Measurements from ENCODE around the gene STIM1. TPM values are rescaled to one million over a fixed set of nuclear protein-coding genes. Genes with fewer than 3 reads are reported as not detected.

Gene STIM1
- total RNA-seq, 1 experiment from 2014 or later = 15.2 TPM

DNA sequence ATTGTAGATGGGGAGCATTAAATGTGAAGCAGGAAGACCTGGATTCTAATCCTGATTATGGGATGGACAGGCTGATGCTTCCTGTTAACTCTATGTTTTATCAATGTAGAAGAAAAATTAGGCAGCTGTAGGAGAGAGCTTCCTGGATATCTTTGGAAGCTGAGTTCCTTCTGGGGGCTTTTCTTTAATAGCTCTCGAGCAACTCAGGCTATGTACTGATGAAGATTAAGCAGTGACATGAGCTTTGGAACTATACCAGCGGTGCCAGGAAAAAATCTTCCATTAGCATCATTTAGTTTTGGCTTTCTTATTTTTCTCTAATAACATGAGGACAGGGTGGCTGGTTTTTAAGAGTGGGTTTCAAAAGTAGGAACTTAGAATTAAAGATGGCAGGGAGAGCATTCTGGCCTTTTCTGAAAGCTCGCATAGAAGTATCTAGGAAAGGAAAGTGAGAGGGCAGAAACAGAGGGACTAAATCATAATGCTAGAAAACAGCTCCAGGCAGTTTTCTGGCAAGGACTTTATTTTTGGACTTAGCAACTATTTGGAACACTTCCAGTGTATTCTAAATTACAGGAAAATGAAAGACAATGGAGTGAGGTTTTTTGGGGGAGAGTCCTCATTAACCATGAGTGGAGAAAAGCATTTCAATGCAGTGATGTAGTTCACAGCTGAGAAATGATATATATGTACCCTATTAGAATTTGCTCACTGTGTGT, 169.9 kb downstream of the STIM1 start:
- Mint-ChIP-seq H3K4me3 (no peak overlapping the region), H3K36me3 (ENCODE audit: insufficient read depth in 1 of 3, low read depth in 3 of 3) (peaks cover 2 to 9% (median 6%) of the 10 kb centered on the region in 3 experiments; a peak in 4 of 7 replicates)
- no peak overlapping the region for H4K5ac ChIP-seq (ENCODE audit: insufficient read length, low read depth, low read length)

More for the DNA sequence above, 169.9 kb downstream of the STIM1 start:
- H3K23ac ChIP-seq (ENCODE audit: insufficient read length, low read depth, low read length) = no peak overlapping the region
- no peaks in the 10 kb centered on the region for H3K23me2 ChIP-seq (ENCODE audit: insufficient read length, low read depth, low read length, poor library complexity, severe bottlenecking)
- Mint-ChIP-seq H3K27me3 (ENCODE audit: low read depth) (no peaks in the 10 kb centered on the region), H3K4me1 (no peaks in the 10 kb centered on the region), H3K9me3 (peaks cover 0 to 9% of the 10 kb centered on the region in 2 experiments; a peak in 3 of 5 replicates), H3K27ac (no peak overlapping the region)
- H3K27ac ChIP-seq (ENCODE audit: insufficient read length, low read depth, low read length) = no peak overlapping the region
- no peak overlapping the region for H3K14ac ChIP-seq (ENCODE audit: insufficient read depth, low read length)
- H2BK12ac ChIP-seq (ENCODE audit: insufficient read length, low read depth, low read length) = no peak overlapping the region
- H3K4ac ChIP-seq (ENCODE audit: low read depth, low read length) = no peak overlapping the region
- DNase-seq = no peak
- H3T11ph ChIP-seq (ENCODE audit: low read length) = no peak overlapping the region
- H2BK120ac ChIP-seq (ENCODE audit: low read depth, low read length, poor library complexity, severe bottlenecking) = no peak overlapping the region
- H2AFZ ChIP-seq (ENCODE audit: low read length) = no peak overlapping the region
- H4K91ac ChIP-seq (ENCODE audit: insufficient read length, low read depth, low read length) = no peak overlapping the region
- H2AK5ac ChIP-seq (ENCODE audit: insufficient read length, low read length) = no peak overlapping the region
- no peaks in the 10 kb centered on the region for H3K79me2 ChIP-seq (ENCODE audit: insufficient read depth, low read length)
- TF ChIP-seq, protein P1, sequence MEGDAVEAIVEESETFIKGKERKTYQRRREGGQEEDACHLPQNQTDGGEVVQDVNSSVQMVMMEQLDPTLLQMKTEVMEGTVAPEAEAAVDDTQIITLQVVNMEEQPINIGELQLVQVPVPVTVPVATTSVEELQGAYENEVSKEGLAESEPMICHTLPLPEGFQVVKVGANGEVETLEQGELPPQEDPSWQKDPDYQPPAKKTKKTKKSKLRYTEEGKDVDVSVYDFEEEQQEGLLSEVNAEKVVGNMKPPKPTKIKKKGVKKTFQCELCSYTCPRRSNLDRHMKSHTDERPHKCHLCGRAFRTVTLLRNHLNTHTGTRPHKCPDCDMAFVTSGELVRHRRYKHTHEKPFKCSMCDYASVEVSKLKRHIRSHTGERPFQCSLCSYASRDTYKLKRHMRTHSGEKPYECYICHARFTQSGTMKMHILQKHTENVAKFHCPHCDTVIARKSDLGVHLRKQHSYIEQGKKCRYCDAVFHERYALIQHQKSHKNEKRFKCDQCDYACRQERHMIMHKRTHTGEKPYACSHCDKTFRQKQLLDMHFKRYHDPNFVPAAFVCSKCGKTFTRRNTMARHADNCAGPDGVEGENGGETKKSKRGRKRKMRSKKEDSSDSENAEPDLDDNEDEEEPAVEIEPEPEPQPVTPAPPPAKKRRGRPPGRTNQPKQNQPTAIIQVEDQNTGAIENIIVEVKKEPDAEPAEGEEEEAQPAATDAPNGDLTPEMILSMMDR (conservative IDR thresholded peaks at IDR 0.05) = no peak
- no CpG with 5 or more reads among the region's 3 CpGs for WGBS (ENCODE audit: extremely low coverage, insufficient read length, low lambda C conversion rate)
- no peak overlapping the region for H3K18ac ChIP-seq (ENCODE audit: insufficient read length, low read depth, low read length)
- H4K8ac ChIP-seq (replicated peaks; ENCODE audit: insufficient read length, low read depth, low read length) = no peak overlapping the region
- H3K9ac ChIP-seq (ENCODE audit: extremely low read depth, insufficient read length, low read length) = no peak overlapping the region
- no peaks in the 10 kb centered on the region for H3K4me1 ChIP-seq (ENCODE audit: insufficient read depth, low read length)
- H3K4me2 ChIP-seq (ENCODE audit: insufficient read depth, insufficient read length, low read length) = no peak overlapping the region
- no peaks in the 10 kb centered on the region for H3K9me3 ChIP-seq (ENCODE audit: control insufficient read depth, low read depth, low read length)
- H3K56ac ChIP-seq (ENCODE audit: insufficient read length, low read depth, low read length) = no peak overlapping the region
- no peak overlapping the region for H2BK20ac ChIP-seq (ENCODE audit: low read depth, low read length, poor library complexity, severe bottlenecking)
- H3K27me3 ChIP-seq (ENCODE audit: insufficient read depth, low read length) = no peaks in the 10 kb centered on the region
- H4K20me1 ChIP-seq (ENCODE audit: control insufficient read depth, insufficient read depth, insufficient read length) = no peaks in the 10 kb centered on the region
- H3K79me1 ChIP-seq (ENCODE audit: insufficient read depth, low read depth, low read length, poor library complexity, severe bottlenecking) = no peaks in the 10 kb centered on the region
- no peak overlapping the region for H2BK5ac ChIP-seq (ENCODE audit: insufficient read length, low read length)
- H2BK15ac ChIP-seq (ENCODE audit: low read depth, low read length) = no peak overlapping the region

All from H9 (cell line).